ENCODE measurements around the gene MT1A. TPM values are rescaled to one million over a fixed set of nuclear protein-coding genes. Genes with fewer than 3 reads are reported as not detected.
"Not testable (repeated sequence)": the region's sequence is repeated elsewhere in the genome, so short reads cannot be mapped to it uniquely, and the experiment has no call there.

MT1A gene
- total and polyA plus RNA-seq, 7 donors, result 4.0 to 4,396 (median 128) TPM

DNA sequence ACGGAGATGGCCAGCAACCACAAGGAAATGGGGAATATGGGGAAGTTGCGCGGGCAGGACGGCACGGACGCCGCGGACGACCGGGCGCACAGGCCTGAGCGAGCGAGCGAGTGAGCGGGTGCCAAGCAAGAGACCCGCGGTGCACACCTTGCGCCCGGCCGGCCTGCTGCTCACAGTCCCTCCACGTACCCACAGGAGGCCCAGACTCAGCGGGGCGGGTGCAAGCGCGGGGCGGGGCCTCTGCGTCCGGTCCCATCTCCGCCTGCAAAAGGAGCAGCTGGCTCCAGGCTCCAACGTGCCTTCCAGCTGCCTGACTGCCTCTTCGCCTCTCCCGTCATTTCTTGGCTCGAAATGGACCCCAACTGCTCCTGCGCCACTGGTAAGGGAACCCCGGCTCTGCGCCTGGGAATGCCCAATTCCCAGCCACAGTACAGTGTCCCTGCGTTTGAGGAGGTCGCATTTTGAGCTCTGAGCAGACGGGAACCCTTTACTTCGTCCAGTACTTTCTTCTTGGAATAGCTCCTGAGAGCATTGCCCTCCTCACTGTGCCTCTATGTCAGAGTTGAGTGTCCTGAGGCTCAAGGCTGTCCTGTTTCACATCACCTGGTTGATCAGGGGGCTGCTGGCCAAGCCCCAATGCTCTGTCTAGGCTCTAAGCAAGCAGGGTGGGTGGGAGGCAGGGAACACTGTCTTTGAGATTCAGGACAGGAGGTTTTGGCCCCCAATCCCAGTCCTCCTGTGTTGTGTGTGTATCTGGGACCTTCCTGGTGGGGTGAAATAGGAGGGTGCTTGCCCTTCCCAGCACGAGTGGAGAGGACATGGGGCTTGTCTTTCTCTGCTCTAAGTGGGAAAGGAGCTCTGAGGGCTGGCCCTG is 21.0 kb upstream of the MT1A start:
- Histone ChIP-seq H3K4me1 (peaks cover 7% of the 10 kb centered on the region), H3K9me3 (no peaks in the 10 kb centered on the region), H3K36me3 (ENCODE audit: insufficient read depth in 1 of 2, low read depth in 1 of 2) (no peaks in the 10 kb centered on the region), H3K4me3 (peak overlapping the region; percentile 64), H3K27ac (peak overlapping the region; percentile 75), H3K27me3 (ENCODE audit: insufficient read depth in 3 of 3, low read length in 2 of 3) (no peaks in the 10 kb centered on the region)
- TF ChIP-seq, protein P1, sequence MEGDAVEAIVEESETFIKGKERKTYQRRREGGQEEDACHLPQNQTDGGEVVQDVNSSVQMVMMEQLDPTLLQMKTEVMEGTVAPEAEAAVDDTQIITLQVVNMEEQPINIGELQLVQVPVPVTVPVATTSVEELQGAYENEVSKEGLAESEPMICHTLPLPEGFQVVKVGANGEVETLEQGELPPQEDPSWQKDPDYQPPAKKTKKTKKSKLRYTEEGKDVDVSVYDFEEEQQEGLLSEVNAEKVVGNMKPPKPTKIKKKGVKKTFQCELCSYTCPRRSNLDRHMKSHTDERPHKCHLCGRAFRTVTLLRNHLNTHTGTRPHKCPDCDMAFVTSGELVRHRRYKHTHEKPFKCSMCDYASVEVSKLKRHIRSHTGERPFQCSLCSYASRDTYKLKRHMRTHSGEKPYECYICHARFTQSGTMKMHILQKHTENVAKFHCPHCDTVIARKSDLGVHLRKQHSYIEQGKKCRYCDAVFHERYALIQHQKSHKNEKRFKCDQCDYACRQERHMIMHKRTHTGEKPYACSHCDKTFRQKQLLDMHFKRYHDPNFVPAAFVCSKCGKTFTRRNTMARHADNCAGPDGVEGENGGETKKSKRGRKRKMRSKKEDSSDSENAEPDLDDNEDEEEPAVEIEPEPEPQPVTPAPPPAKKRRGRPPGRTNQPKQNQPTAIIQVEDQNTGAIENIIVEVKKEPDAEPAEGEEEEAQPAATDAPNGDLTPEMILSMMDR (IDR thresholded peaks at IDR 0.05), result no peak
- DNase-seq, result peak; percentile 89 to 91
- intact Hi-C loops (cut with DNase I), result no loop called here
- WGBS, 3 donors, result 2 to 3% (median 3%) methylated on average over 30 to 41 of the region's 41 CpGs
- ATAC-seq, result peak; percentile 91 to 96 (median 94)

DNA sequence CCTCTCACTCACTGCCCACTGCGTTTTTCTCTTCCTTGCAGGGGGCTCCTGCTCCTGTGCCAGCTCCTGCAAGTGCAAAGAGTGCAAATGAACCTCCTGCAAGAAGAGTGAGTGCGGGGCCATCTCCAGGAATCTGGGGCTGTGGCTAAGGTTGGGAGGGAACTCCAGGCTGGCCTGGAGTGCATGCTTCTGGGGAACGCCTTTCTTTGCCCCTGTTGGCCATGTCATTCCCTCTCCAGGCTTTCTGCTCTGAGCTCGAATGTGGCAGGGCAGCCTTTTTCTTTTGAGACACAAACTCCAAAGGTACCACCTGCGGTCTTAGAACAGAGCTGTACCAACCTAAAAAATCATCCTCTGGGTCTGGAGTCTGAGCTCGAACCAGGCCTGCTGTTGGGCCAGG is 20.3 kb upstream of the MT1A start:
- Histone ChIP-seq H3K4me1 (peaks cover 7% of the 10 kb centered on the region), H3K27ac (no peak overlapping the region), H3K9me3 (no peaks in the 10 kb centered on the region), H3K27me3 (ENCODE audit: insufficient read depth in 3 of 3, low read length in 2 of 3) (no peaks in the 10 kb centered on the region), H3K36me3 (ENCODE audit: insufficient read depth in 1 of 2, low read depth in 1 of 2) (no peaks in the 10 kb centered on the region), H3K4me3 (peak overlapping the region; percentile 64)
- 79 to 93% (median 83%) methylated on average over 6 of the region's 6 CpGs for WGBS, 3 donors
- ATAC-seq, result no peak
- DNase-seq, result no peak
- TF ChIP-seq, protein P1 (IDR thresholded peaks at IDR 0.05), result no peak
- intact Hi-C loops (cut with DNase I), result no loop called here

DNA sequence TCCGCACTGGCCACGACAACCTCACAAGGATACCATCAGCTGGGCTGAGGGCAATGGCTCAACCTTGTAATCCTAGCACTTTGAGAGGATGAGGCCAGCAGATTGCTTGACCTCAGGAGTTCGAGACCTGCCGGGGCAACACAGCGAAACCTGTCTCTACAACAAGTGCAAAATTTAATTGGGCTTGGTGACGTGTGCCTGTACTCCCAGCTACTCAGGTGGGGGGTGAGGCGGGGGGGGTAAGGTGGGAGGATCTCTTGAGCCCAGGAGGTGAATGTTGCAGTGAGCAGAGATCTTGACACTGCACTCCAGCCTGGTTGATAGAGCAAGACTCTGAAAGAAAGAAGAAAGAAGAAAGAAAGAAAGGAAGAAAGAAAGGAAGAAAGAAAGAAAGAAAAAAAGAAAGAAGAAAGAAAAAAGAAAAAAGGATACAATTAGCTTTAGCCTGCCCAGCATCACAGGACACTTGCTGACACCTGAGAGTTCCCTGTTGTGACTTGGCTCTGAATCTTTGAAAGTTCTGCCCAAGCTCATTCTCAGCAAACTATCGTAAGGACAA is 18.0 kb upstream of the MT1A start:
- Histone ChIP-seq H3K4me3 (no peak overlapping the region), H3K36me3 (ENCODE audit: insufficient read depth in 1 of 2, low read depth in 1 of 2) (no peaks in the 10 kb centered on the region), H3K9me3 (no peaks in the 10 kb centered on the region), H3K4me1 (peaks cover 11% of the 10 kb centered on the region), H3K27ac (no peak overlapping the region), H3K27me3 (ENCODE audit: insufficient read depth in 3 of 3, low read length in 2 of 3) (no peaks in the 10 kb centered on the region)
- TF ChIP-seq, protein P1 (IDR thresholded peaks at IDR 0.05), result no peak
- intact Hi-C loops (cut with DNase I), result no loop called here
- no peak for DNase-seq
- 47 to 92% (median 50%) methylated on average over 8 of the region's 8 CpGs for WGBS, 3 donors
- no peak for ATAC-seq

DNA sequence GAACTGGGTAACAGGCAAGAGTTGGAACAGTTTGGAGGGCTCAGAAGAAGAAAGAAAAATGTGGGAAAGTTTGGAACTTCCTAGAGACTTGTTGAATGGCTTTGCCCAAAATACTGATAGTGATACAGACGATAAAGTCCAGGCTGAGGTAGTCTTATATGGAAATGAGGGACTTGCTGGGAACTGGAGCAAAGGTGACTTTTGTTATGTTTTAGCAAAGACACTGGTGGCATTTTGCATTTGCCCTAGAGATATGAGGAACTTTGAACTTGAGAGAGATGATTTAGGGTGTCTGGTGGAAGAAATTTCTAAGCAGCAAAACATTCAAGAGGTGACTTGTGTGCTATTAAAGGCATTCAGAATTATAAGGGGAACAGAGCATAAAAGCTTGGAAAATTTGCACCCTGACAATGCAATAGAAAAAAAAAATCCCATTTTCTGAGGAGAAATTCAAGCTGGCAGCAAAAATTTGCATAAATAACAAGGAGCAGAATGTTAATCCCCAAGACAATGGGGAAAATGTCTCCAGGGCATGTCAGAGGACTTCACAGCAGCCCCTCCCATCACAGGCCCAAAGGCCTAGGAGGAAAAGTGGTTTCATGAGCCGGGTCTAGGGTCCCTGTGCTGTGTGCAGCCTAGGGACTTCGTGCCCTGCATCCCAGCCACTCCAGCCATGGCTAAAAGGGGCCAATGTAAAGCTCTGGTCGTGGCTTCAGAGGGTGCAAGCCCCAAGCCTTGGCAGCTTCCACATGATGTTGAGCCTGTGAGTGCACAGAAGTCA is 16.6 kb upstream of the MT1A start:
- 83 to 90% (median 89%) methylated on average over 4 of the region's 4 CpGs for WGBS, 3 donors
- DNase-seq; H3K27ac ChIP-seq; H3K36me3 ChIP-seq (ENCODE audit: insufficient read depth in 1 of 2, low read depth in 1 of 2); H3K27me3 ChIP-seq (ENCODE audit: insufficient read depth in 3 of 3, low read length in 2 of 3); H3K4me3 ChIP-seq; intact Hi-C loops (cut with DNase I); H3K9me3 ChIP-seq; ATAC-seq: not testable (repeated sequence)
- peaks cover 24% of the 10 kb centered on the region for H3K4me1 ChIP-seq

DNA sequence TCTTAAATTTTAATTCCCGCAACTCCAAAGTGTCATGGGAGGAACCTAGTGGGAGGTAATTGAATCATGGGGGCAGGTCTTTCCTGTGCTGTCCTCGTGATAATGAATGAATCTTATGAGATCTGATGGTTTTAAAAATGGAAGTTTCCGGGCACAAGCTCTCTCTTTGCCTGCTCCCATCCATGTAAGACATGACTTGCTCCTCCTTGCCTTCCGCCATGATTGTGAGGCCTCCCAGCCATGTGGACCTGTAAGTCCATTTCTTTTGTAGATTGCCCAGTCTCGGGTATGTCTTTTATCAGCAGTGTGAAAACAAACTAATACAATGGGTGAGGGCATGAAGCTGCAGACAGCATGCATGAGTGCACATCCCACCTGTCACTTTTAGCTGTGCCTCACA is 15.3 kb upstream of the MT1A start:
- H3K36me3 ChIP-seq (ENCODE audit: insufficient read depth in 1 of 2, low read depth in 1 of 2); DNase-seq; intact Hi-C loops (cut with DNase I); H3K4me3 ChIP-seq; H3K27ac ChIP-seq; H3K9me3 ChIP-seq; ATAC-seq; H3K27me3 ChIP-seq (ENCODE audit: insufficient read depth in 3 of 3, low read length in 2 of 3): not testable (repeated sequence)
- H3K4me1 ChIP-seq, result peaks cover 21% of the 10 kb centered on the region
- WGBS, 3 donors, result 90 to 95% (median 91%) methylated on average over 5 of the region's 5 CpGs

Measured in psoas muscle (tissue), 8 donors.